ENCODE data around the gene PANX2. TPM values are rescaled to one million over a fixed set of nuclear protein-coding genes. Genes with fewer than 3 reads are reported as not detected.

The PANX2 gene
- total RNA-seq, 2 donors from 2014 or later = 0.09 to 0.14 TPM

- intact Hi-C loops (cut with DNase I, micrococcal nuclease) = no loop called here
- DNase-seq = no peak
- peak; percentile 8 for ATAC-seq
Measured at GRCh38 chr22:50218153-50218995, 47.8 kb downstream of the PANX2 start.

GRCh38 chr22:50218996-50219727 lies 48.6 kb downstream of the PANX2 start:
- peak; percentile 92 for ATAC-seq
- peak; percentile 88 to 89 for DNase-seq
- intact Hi-C loops (cut with DNase I, micrococcal nuclease) = no loop called here

- intact Hi-C loops (cut with DNase I, micrococcal nuclease) = no loop called here
- no peak for DNase-seq
- ATAC-seq = no peak
Measured at GRCh38 chr22:50219800-50220602, 49.5 kb downstream of the PANX2 start.

- DNase-seq (no peak), ATAC-seq (no peak)
- intact Hi-C loops (cut with DNase I, micrococcal nuclease) = no loop called here
Measured at GRCh38 chr22:50220603-50221409, 50.3 kb downstream of the PANX2 start.

GRCh38 chr22:50221410-50222300 lies 51.1 kb downstream of the PANX2 start:
- intact Hi-C loops (cut with DNase I, micrococcal nuclease) = no loop called here
- DNase-seq (no peak), ATAC-seq (no peak)

GRCh38 chr22:50222508-50222907 lies 52.0 kb downstream of the PANX2 start:
- intact Hi-C loops (cut with DNase I, micrococcal nuclease) = no loop called here
- no peak for DNase-seq
- ATAC-seq = no peak

- no peak for ATAC-seq
- no peak for DNase-seq
- intact Hi-C loops (cut with DNase I, micrococcal nuclease) = no loop called here
Measured at GRCh38 chr22:50224071-50224470, 53.5 kb downstream of the PANX2 start.

- intact Hi-C loops (cut with DNase I, micrococcal nuclease) = no loop called here
- DNase-seq = no peak
- ATAC-seq = peak; percentile 27
Measured at GRCh38 chr22:50225200-50225969, 54.9 kb downstream of the PANX2 start.

- ATAC-seq (no peak), DNase-seq (no peak)
- intact Hi-C loops (cut with DNase I, micrococcal nuclease) = no loop called here
Measured at GRCh38 chr22:50226063-50226874, 55.7 kb downstream of the PANX2 start.

GRCh38 chr22:50226875-50227165 lies 56.3 kb downstream of the PANX2 start:
- ATAC-seq = no peak
- intact Hi-C loops (cut with DNase I, micrococcal nuclease) = no loop called here
- DNase-seq = no peak

- intact Hi-C loops (cut with DNase I, micrococcal nuclease) = no loop called here
- ATAC-seq (no peak), DNase-seq (no peak)
Measured at GRCh38 chr22:50227579-50228215, 57.2 kb downstream of the PANX2 start.

- ATAC-seq (no peak), DNase-seq (no peak)
- intact Hi-C loops (cut with DNase I, micrococcal nuclease) = no loop called here
Measured at GRCh38 chr22:50228366-50228765, 57.8 kb downstream of the PANX2 start.

GRCh38 chr22:50229370-50229769 lies 58.8 kb downstream of the PANX2 start:
- no peak for DNase-seq
- no peak for ATAC-seq
- intact Hi-C loops (cut with DNase I, micrococcal nuclease) = no loop called here
